IMR-90 (cell line): ENCODE data around the gene UGT1A10. TPM values are rescaled to one million over a fixed set of nuclear protein-coding genes. Genes with fewer than 3 reads are reported as not detected.

Experiments
- ATAC-seq: fragments of 200-7000 bp; cut with Tn5 transposase; 2 replicates; pipeline ENCODE4 v1.9.1; 2020; ENCODE audit warnings: low read depth, mild to moderate bottlenecking, moderate library complexity
- BruUV-seq: library from RNA; stranded (reverse); fragments of 400-500 nt; replicated peaks from 2 replicates; lab custom pipeline; 2021; lab: Mats Ljungman, UMichigan
- CTCF ChIA-PET: fragments of 300-600 bp; formaldehyde crosslinking; extraction: SDS; loops from one replicate; lab custom pipeline; 2021; ENCODE audit warnings: antibody characterized with exemption; lab: Yijun Ruan, JAX
- POLR2A ChIA-PET: fragments of 300-600 bp; sonication (Branson Sonifier 250); formaldehyde crosslinking; loops from one replicate; lab custom pipeline; 2022; ENCODE audit warnings: antibody characterized with exemption; ENCODE audit not compliant: unreplicated experiment; lab: Charles Lee
- DNase-seq: peaks from one replicate; pipeline ENCODE4 v3.0.0; 2013
- H2AFZ ChIP-seq: replicated peaks from 2 replicates; pipeline ENCODE3; 2013; ENCODE audit warnings: low read length, mild to moderate bottlenecking; ENCODE audit not compliant: poor library complexity
- H2AK5ac ChIP-seq: 2 replicates; pipeline ENCODE4 v1.6.1; 2013; ENCODE audit warnings: low read depth, low read length, inconsistent platforms
- H2AK9ac ChIP-seq: replicated peaks from 2 replicates; pipeline ENCODE3; 2013; ENCODE audit warnings: mild to moderate bottlenecking, low read depth, low read length, moderate library complexity; ENCODE audit not compliant: poor library complexity
- H2BK120ac ChIP-seq: 2 replicates; pipeline ENCODE4 v1.6.1; 2013; ENCODE audit warnings: low read depth, low read length, inconsistent platforms
- H2BK15ac ChIP-seq: 3 replicates; pipeline ENCODE4 v1.6.1; 2013; ENCODE audit warnings: low read depth, low read length, inconsistent platforms
- H2BK20ac ChIP-seq: 2 replicates; pipeline ENCODE4 v1.6.1; 2013; ENCODE audit warnings: low read depth, mild to moderate bottlenecking, inconsistent platforms, low read length, moderate library complexity
- H2BK5ac ChIP-seq: 2 replicates; pipeline ENCODE4 v1.6.1; 2013; ENCODE audit warnings: mild to moderate bottlenecking, low read depth, low read length, inconsistent platforms; ENCODE audit not compliant: poor library complexity, severe bottlenecking
- H3K14ac ChIP-seq: replicated peaks from 2 replicates; pipeline ENCODE4 v1.6.1; 2013; ENCODE audit warnings: low read depth, low read length, inconsistent platforms
- H3K18ac ChIP-seq: 2 replicates; pipeline ENCODE4 v1.6.1; 2013; ENCODE audit warnings: low read depth, low read length, control low read depth
- H3K23ac ChIP-seq: 2 replicates; pipeline ENCODE4 v1.6.1; 2013; ENCODE audit warnings: low read depth, low read length, inconsistent platforms
- H3K27ac ChIP-seq: 2 replicates; pipeline ENCODE4 v1.5.1; 2013; ENCODE audit warnings: mild to moderate bottlenecking, control low read depth, low read length; ENCODE audit not compliant: insufficient read depth
- H3K27me3 ChIP-seq: 2 replicates; pipeline ENCODE4 v1.6.1; 2013; ENCODE audit warnings: low read length; ENCODE audit not compliant: control insufficient read depth, insufficient read depth
- H3K36me3 ChIP-seq: 2 replicates; pipeline ENCODE4 v1.6.1; 2013; ENCODE audit warnings: low read length, mixed read lengths; ENCODE audit not compliant: control insufficient read depth, insufficient read depth
- H3K4ac ChIP-seq: 2 replicates; pipeline ENCODE4 v1.6.1; 2013; ENCODE audit warnings: low read depth, low read length, inconsistent platforms
- H3K4me1 ChIP-seq: 2 replicates; pipeline ENCODE4 v1.6.1; 2013; ENCODE audit warnings: low read length, mixed read lengths; ENCODE audit not compliant: control insufficient read depth, insufficient read depth
- H3K4me2 ChIP-seq: 2 replicates; pipeline ENCODE4 v1.6.1; 2013; ENCODE audit warnings: low read depth, mild to moderate bottlenecking, control low read depth, low read length, moderate library complexity
- H3K4me3 ChIP-seq: 2 replicates; pipeline ENCODE4 v1.5.1; 2013; ENCODE audit warnings: low read depth, mild to moderate bottlenecking, control low read depth, low read length, moderate library complexity; ENCODE audit not compliant: insufficient read depth
- H3K56ac ChIP-seq: 2 replicates; pipeline ENCODE4 v1.6.1; 2013; ENCODE audit warnings: low read length, inconsistent platforms; ENCODE audit not compliant: insufficient read depth; ENCODE audit errors: extremely low read depth
- H3K79me1 ChIP-seq, 2 experiments: 2 replicates each; pipeline ENCODE4 v1.6.1; 2013; ENCODE audit warnings: low read length in 2 of 2, inconsistent platforms in 1 of 2, low read depth in 1 of 2
- H3K9ac ChIP-seq: 2 replicates; pipeline ENCODE4 v1.6.1; 2013; ENCODE audit warnings: low read depth, low read length, control low read depth
- H3K9me1 ChIP-seq: 2 replicates; pipeline ENCODE4 v1.6.1; 2013; ENCODE audit warnings: low read length, inconsistent platforms; ENCODE audit not compliant: insufficient read depth
- H3K9me3 ChIP-seq: 2 replicates; pipeline ENCODE4 v1.6.1; 2013; ENCODE audit warnings: low read length; ENCODE audit not compliant: control insufficient read depth, insufficient read depth
- H4K20me1 ChIP-seq: 2 replicates; pipeline ENCODE4 v1.6.1; 2013; ENCODE audit warnings: low read length, inconsistent platforms; ENCODE audit not compliant: insufficient read depth
- H4K5ac ChIP-seq: 2 replicates; pipeline ENCODE4 v1.6.1; 2013; ENCODE audit warnings: mild to moderate bottlenecking, low read depth, low read length, control low read depth
- H4K8ac ChIP-seq, 2 experiments: 2 replicates each; pipeline ENCODE4 v1.6.1; 2013; ENCODE audit warnings: low read depth in 2 of 2, low read length in 2 of 2, control low read depth in 1 of 2, inconsistent platforms in 1 of 2
- H4K91ac ChIP-seq: 2 replicates; pipeline ENCODE4 v1.6.1; 2013; ENCODE audit warnings: low read depth, low read length, inconsistent platforms; ENCODE audit not compliant: insufficient read depth
- CHD1 ChIP-seq: IDR thresholded peaks from 2 replicates; pipeline ENCODE4 v1.6.1; 2012; ENCODE audit warnings: low read depth, low read length, improper control_type of control experiment
- ELK1 ChIP-seq: fragments of 150-350 bp; IDR thresholded peaks from 2 replicates; pipeline ENCODE4 v1.6.1; 2016; ENCODE audit warnings: low read depth, mild to moderate bottlenecking, low read length, moderate library complexity, borderline replicate concordance
- FOS ChIP-seq: fragments of 150-350 bp; IDR thresholded peaks from 2 replicates; pipeline ENCODE4 v1.6.1; 2016; ENCODE audit warnings: low read depth, low read length
- MAFK ChIP-seq: IDR thresholded peaks from 2 replicates; pipeline ENCODE4 v1.6.1; 2012; ENCODE audit warnings: low read depth, low read length, improper control_type of control experiment
- MAZ ChIP-seq: IDR thresholded peaks from 2 replicates; pipeline ENCODE4 v1.6.1; 2012; ENCODE audit warnings: low read depth, mild to moderate bottlenecking, low read length, improper control_type of control experiment, moderate library complexity, borderline replicate concordance
- NFE2L2 ChIP-seq: fragments of 150-350 bp; IDR thresholded peaks from 2 replicates; pipeline ENCODE4 v1.6.1; 2016; ENCODE audit warnings: low read depth, mild to moderate bottlenecking, low read length
- RCOR1 ChIP-seq: IDR thresholded peaks from 2 replicates; pipeline ENCODE4 v1.6.1; 2012; ENCODE audit warnings: mild to moderate bottlenecking, low read length, improper control_type of control experiment; ENCODE audit not compliant: insufficient replicate concordance
- RFX5 ChIP-seq: IDR thresholded peaks from 2 replicates; pipeline ENCODE4 v1.8.0; 2012; ENCODE audit warnings: low read depth, mild to moderate bottlenecking, low read length, moderate library complexity
- SMC3 ChIP-seq: fragments of 150-350 bp; IDR thresholded peaks from 2 replicates; pipeline ENCODE4 v1.6.1; 2016; ENCODE audit warnings: low read depth, mild to moderate bottlenecking, antibody characterized with exemption, low read length, moderate library complexity
- USF2 ChIP-seq: fragments of 150-350 bp; IDR thresholded peaks from 2 replicates; pipeline ENCODE4 v1.6.1; 2017; ENCODE audit warnings: mild to moderate bottlenecking, antibody characterized with exemption, low read length, low read depth
- WGBS, 2 experiments: methylation state at CpG; one replicate each; pipeline versions ENCODE4 v1.1.5 to v1.1.7; 2013; ENCODE audit warnings: missing lambda C conversion rate in 2 of 2; ENCODE audit not compliant: insufficient read length in 1 of 2; ENCODE audit errors: extremely low coverage in 2 of 2; 5-methylcytosine and 5-hydroxymethylcytosine counted together
- dilution Hi-C: fragments of 300-500 bp; cut with HindIII; formaldehyde crosslinking; loops from one replicate; pipeline ENCODE4 v1.14.3; 2018; ENCODE audit warnings: low sequenced_read_pairs; ENCODE audit not compliant: unreplicated experiment
- in situ Hi-C: fragments of 300-500 bp; cut with MboI; formaldehyde crosslinking; loops from 3 replicates; pipeline ENCODE4 v1.14.3; 2019; ENCODE audit warnings: low sequenced_read_pairs, inconsistent platforms, mixed read lengths
- intact Hi-C: fragments of 100-400 bp; cut with micrococcal nuclease; formaldehyde crosslinking; loops from 2 replicates; pipeline ENCODE4 v1.10.0; 2022
- polyA plus RNA-seq, 3 experiments: library from polyadenylated mRNA; depleted of rRNA; stranded (reverse); fragments of >200 nt; gene quantifications; 2 replicates each; pipeline ENCODE4 v1.2.3, GENCODE V29; 2012; ENCODE audit warnings: low replicate concordance in 1 of 3
- total RNA-seq: library from RNA; depleted of rRNA; stranded (reverse); fragments of >200 nt; gene quantifications from 2 replicates; pipeline ENCODE4 v1.2.3, GENCODE V29; 2012

UGT1A10 gene
- total and polyA plus RNA-seq, 2 of the 4 experiments (the other 2 are of a cell fraction), result not detected

DNA sequence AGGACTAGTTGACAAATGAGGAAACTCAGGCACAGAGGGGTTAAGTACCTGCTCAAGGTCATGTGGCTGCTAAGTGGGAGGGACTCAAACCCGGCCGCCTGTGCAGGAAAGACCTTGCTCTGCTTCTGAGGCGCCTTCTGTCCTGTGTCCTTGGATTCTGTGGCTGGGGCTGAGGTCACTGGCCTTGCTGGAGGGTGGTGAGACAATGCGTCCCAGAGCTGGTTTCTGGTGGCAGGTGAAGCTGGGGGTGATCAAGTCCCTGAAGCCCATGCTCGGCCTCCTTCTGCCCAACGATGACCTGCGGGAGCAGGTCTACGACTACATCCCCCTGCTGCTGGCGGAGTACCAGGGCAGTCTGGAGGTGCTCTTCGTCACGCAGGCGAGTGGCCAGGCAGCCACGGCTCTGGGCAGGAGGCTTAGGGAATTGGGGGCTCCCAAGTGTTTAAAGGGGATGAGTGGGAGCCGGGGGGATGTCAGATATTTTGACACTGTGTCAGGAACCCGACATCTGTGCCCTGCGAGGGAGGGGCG lies 157.9 kb downstream of the UGT1A10 start:
- Histone ChIP-seq H3K9me1 (no peaks in the 10 kb centered on the region), H2BK120ac (no peak overlapping the region), H2AK9ac (no peak overlapping the region), H3K36me3 (no peaks in the 10 kb centered on the region), H4K5ac (no peak overlapping the region), H2BK15ac (no peak overlapping the region), H3K4ac (no peak overlapping the region), H4K91ac (no peak overlapping the region), H3K18ac (no peak overlapping the region), H3K14ac (no peak overlapping the region), H3K4me2 (no peak overlapping the region), H3K27me3 (peaks cover 10% of the 10 kb centered on the region), H3K9me3 (no peaks in the 10 kb centered on the region; the same call in 1 of the 2 replicates), H4K20me1 (no peaks in the 10 kb centered on the region), H2BK20ac (no peak overlapping the region), H3K4me1 (no peaks in the 10 kb centered on the region), H3K56ac (no peak overlapping the region), H2BK5ac (no peak overlapping the region), H2AFZ (no peak overlapping the region), H2AK5ac (no peak overlapping the region), H4K8ac (no peak overlapping the region), H3K4me3 (no peak overlapping the region), H3K79me1 (no peaks in the 10 kb centered on the region), H3K27ac (no peak overlapping the region), H3K9ac (no peak overlapping the region), H3K23ac (no peak overlapping the region)
- ChIA-PET CTCF (no interaction called here), POLR2A (no interaction called here)
- ATAC-seq (no peak), DNase-seq (no peak)
- intact Hi-C loops, result no loop called here
- no TSS peak for BruUV-seq
- dilution Hi-C loops, result no loop called here
- in situ Hi-C loops, result no loop called here
- TF ChIP-seq USF2, result no peak
- TF ChIP-seq RFX5, result no peak
- TF ChIP-seq FOS, result no peak
- no peak for TF ChIP-seq MAZ
- TF ChIP-seq RCOR1, result no peak
- TF ChIP-seq SMC3, result no peak
- TF ChIP-seq CHD1, result no peak
- no peak for TF ChIP-seq NFE2L2
- TF ChIP-seq MAFK, result no peak
- TF ChIP-seq ELK1, result no peak
- 57% methylated on average over 13 of the region's 17 CpGs; no CpG with 5 or more reads in 1 of the 2 experiments for WGBS, 2 experiments
